ENCODE data around the gene DNAJC7. TPM values are rescaled to one million over a fixed set of nuclear protein-coding genes. Genes with fewer than 3 reads are reported as not detected.

The DNAJC7 gene
- total RNA-seq, 1 experiment from 2014 or later: 60.1 TPM

- DNase-seq: no peak
- Histone ChIP-seq H3K4me3 (ENCODE audit: low read length) (no peak overlapping the region), H3F3A (ENCODE audit: low read length, unreplicated experiment) (peaks cover 3% of the 10 kb centered on the region), H3K4me1 (ENCODE audit: insufficient read depth, low read length) (peaks cover 13% of the 10 kb centered on the region), H3K4me2 (ENCODE audit: low read length) (no peak overlapping the region), H4K20me1 (ENCODE audit: low read length) (no peaks in the 10 kb centered on the region; the same call in 1 of the 2 replicates), H3K9me3 (ENCODE audit: low read length) (no peaks in the 10 kb centered on the region), H3K9me2 (replicated peaks; ENCODE audit: low read length) (no peaks in the 10 kb centered on the region), H3K36me3 (ENCODE audit: low read depth, low read length) (peaks cover 62% of the 10 kb centered on the region), H3K27ac (ENCODE audit: low read length) (no peak overlapping the region), H3K79me2 (ENCODE audit: low read length) (no peaks in the 10 kb centered on the region), H3K27me3 (ENCODE audit: low read length) (no peaks in the 10 kb centered on the region), H2AFZ (ENCODE audit: low read length) (no peak overlapping the region), H3K9ac (ENCODE audit: low read length) (no peak overlapping the region)
- POLR2A ChIA-PET (ENCODE audit: unreplicated experiment): no interaction called here
- no peak for ATAC-seq
- no TSS peak for BruUV-seq (replicated peaks)
- TF ChIP-seq EZH2 (IDR thresholded peaks at IDR 0.05; ENCODE audit: low read length, unreplicated experiment) (no peak), EZH2phosphoT487 (IDR thresholded peaks at IDR 0.05; ENCODE audit: borderline replicate concordance, low read length) (no peak), CTCF (conservative IDR thresholded peaks at IDR 0.05; ENCODE audit: low read depth, low read length) (no peak)
- CTCF ChIA-PET: no interaction called here
- intact Hi-C loops (cut with micrococcal nuclease): no loop called here
These were observed 30.6 kb downstream of the DNAJC7 start for GRCh38 chr17:41986634-41987033.

GRCh38 chr17:41985919-41986318, 31.3 kb downstream of the DNAJC7 start:
- POLR2A ChIA-PET (ENCODE audit: unreplicated experiment): no interaction called here
- no peak overlapping the region for H3K9ac ChIP-seq (ENCODE audit: low read length)
- no peak for ATAC-seq
- H3F3A ChIP-seq (ENCODE audit: low read length, unreplicated experiment): peaks cover 3% of the 10 kb centered on the region
- CTCF ChIA-PET: no interaction called here
- peaks cover 13% of the 10 kb centered on the region for H3K4me1 ChIP-seq (ENCODE audit: insufficient read depth, low read length)
- BruUV-seq (replicated peaks): no TSS peak
- no peaks in the 10 kb centered on the region for H3K9me3 ChIP-seq (ENCODE audit: low read length)
- H2AFZ ChIP-seq (ENCODE audit: low read length): no peak overlapping the region
- H4K20me1 ChIP-seq (ENCODE audit: low read length): no peaks in the 10 kb centered on the region; the same call in 1 of the 2 replicates
- TF ChIP-seq EZH2 (IDR thresholded peaks at IDR 0.05; ENCODE audit: low read length, unreplicated experiment) (no peak), EZH2phosphoT487 (IDR thresholded peaks at IDR 0.05; ENCODE audit: borderline replicate concordance, low read length) (no peak), CTCF (conservative IDR thresholded peaks at IDR 0.05; ENCODE audit: low read depth, low read length) (no peak)
- intact Hi-C loops (cut with micrococcal nuclease): no loop called here
- no peak for DNase-seq
- peaks cover 64% of the 10 kb centered on the region for H3K36me3 ChIP-seq (ENCODE audit: low read depth, low read length)
- H3K9me2 ChIP-seq (replicated peaks; ENCODE audit: low read length): no peaks in the 10 kb centered on the region
- no peak overlapping the region for H3K27ac ChIP-seq (ENCODE audit: low read length)
- H3K4me3 ChIP-seq (ENCODE audit: low read length): no peak overlapping the region
- H3K27me3 ChIP-seq (ENCODE audit: low read length): no peaks in the 10 kb centered on the region
- H3K79me2 ChIP-seq (ENCODE audit: low read length): no peaks in the 10 kb centered on the region
- no peak overlapping the region for H3K4me2 ChIP-seq (ENCODE audit: low read length)

- H3K4me2 ChIP-seq (ENCODE audit: low read length): no peak overlapping the region
- H3F3A ChIP-seq (ENCODE audit: low read length, unreplicated experiment): no peaks in the 10 kb centered on the region
- POLR2A ChIA-PET (ENCODE audit: unreplicated experiment): no interaction called here
- H3K27ac ChIP-seq (ENCODE audit: low read length): no peak overlapping the region
- TF ChIP-seq CTCF (conservative IDR thresholded peaks at IDR 0.05; ENCODE audit: low read depth, low read length) (no peak), EZH2phosphoT487 (IDR thresholded peaks at IDR 0.05; ENCODE audit: borderline replicate concordance, low read length) (no peak), EZH2 (IDR thresholded peaks at IDR 0.05; ENCODE audit: low read length, unreplicated experiment) (no peak)
- H3K4me1 ChIP-seq (ENCODE audit: insufficient read depth, low read length): peaks cover 2% of the 10 kb centered on the region
- no peaks in the 10 kb centered on the region for H3K79me2 ChIP-seq (ENCODE audit: low read length)
- CTCF ChIA-PET: interaction anchor here (0.6 kb wide), 1 partner anchor 132 kb away, joined by 11 read pairs; no protein-coding TSS in a partner anchor
- H3K9me2 ChIP-seq (replicated peaks; ENCODE audit: low read length): no peaks in the 10 kb centered on the region
- H3K9me3 ChIP-seq (ENCODE audit: low read length): no peaks in the 10 kb centered on the region
- H3K27me3 ChIP-seq (ENCODE audit: low read length): no peaks in the 10 kb centered on the region
- H3K4me3 ChIP-seq (ENCODE audit: low read length): no peak overlapping the region
- peaks cover 55% of the 10 kb centered on the region for H3K36me3 ChIP-seq (ENCODE audit: low read depth, low read length)
- BruUV-seq (replicated peaks): no TSS peak
- intact Hi-C loops (cut with micrococcal nuclease): no loop called here
- no peak overlapping the region for H3K9ac ChIP-seq (ENCODE audit: low read length)
- ATAC-seq (no peak), DNase-seq (no peak)
- H4K20me1 ChIP-seq (ENCODE audit: low read length): no peaks in the 10 kb centered on the region
- no peak overlapping the region for H2AFZ ChIP-seq (ENCODE audit: low read length)
These were observed 32.8 kb downstream of the DNAJC7 start for GRCh38 chr17:41984454-41984853.

Measured in PC-3 (cell line).